Activated CD4-positive, alpha-beta T cell treated with anti-CD3 and anti-CD28 coated beads for 4 hours (primary cell): Measurements from ENCODE around the gene MDH1B.
"Not testable (repeated sequence)": the region's sequence is repeated elsewhere in the genome, so short reads cannot be mapped to it uniquely, and the experiment has no call there.

ENCODE experiments used
- DNase-seq, 2 donors: peaks; one replicate each; pipeline ENCODE4 v3.0.0-alpha.2; 2020

Gene MDH1B

GRCh38 chr2:206766057-206766930 is 1.2 kb upstream of the MDH1B start:
- no peak for DNase-seq

- no peak for DNase-seq
Measured at GRCh38 chr2:206764673-206765241, 371 bp downstream of the MDH1B start.

GRCh38 chr2:206756816-206757215 is 8.3 kb downstream of the MDH1B start:
- no peak for DNase-seq

GRCh38 chr2:206740800-206741199 is 24.3 kb downstream of the MDH1B start:
- DNase-seq = no peak

GRCh38 chr2:206739271-206739670 is 25.9 kb downstream of the MDH1B start:
- no peak for DNase-seq

- no peak for DNase-seq
Measured at GRCh38 chr2:206736935-206737334, 28.2 kb downstream of the MDH1B start.

GRCh38 chr2:206733341-206733740 is 31.8 kb downstream of the MDH1B start:
- no peak for DNase-seq

- DNase-seq = no peak
Measured at GRCh38 chr2:206728277-206729199, 36.6 kb downstream of the MDH1B start.

GRCh38 chr2:206727287-206727686 is 37.8 kb downstream of the MDH1B start:
- DNase-seq = no peak

- no peak for DNase-seq
Measured at GRCh38 chr2:206723288-206723687, 41.8 kb downstream of the MDH1B start.

GRCh38 chr2:206721256-206721920 is 43.7 kb downstream of the MDH1B start:
- no peak for DNase-seq

GRCh38 chr2:206718296-206718695 is 46.8 kb downstream of the MDH1B start, which contains the start of gene DYTN:
Gene DYTN (minus strand): TSS chr2:206718396. CDS start chr2:206718279, 117 bp downstream.
- DNase-seq = no peak

GRCh38 chr2:206716623-206717022 is 48.5 kb downstream of the MDH1B start:
- no peak for DNase-seq

- not testable (repeated sequence) for DNase-seq
Measured at GRCh38 chr2:206715183-206715582, 49.9 kb downstream of the MDH1B start.

GRCh38 chr2:206713746-206714145 is 51.4 kb downstream of the MDH1B start:
- DNase-seq = no peak

GRCh38 chr2:206708286-206708685 is 56.8 kb downstream of the MDH1B start:
- DNase-seq = no peak

- DNase-seq = no peak
Measured at GRCh38 chr2:206707164-206707701, 57.9 kb downstream of the MDH1B start.

- DNase-seq = no peak
Measured at GRCh38 chr2:206701952-206702605, 63.0 kb downstream of the MDH1B start.

GRCh38 chr2:206700156-206700555 is 65.0 kb downstream of the MDH1B start:
- DNase-seq = no peak

- no peak for DNase-seq
Measured at GRCh38 chr2:206698811-206699210, 66.3 kb downstream of the MDH1B start.

- no peak for DNase-seq
Measured at GRCh38 chr2:206696910-206697309, 68.2 kb downstream of the MDH1B start.
